Psoas muscle (tissue), 8 donors: ENCODE measurements around the gene TMEM108. TPM values are rescaled to one million over a fixed set of nuclear protein-coding genes. Genes with fewer than 3 reads are reported as not detected.
"Not testable (repeated sequence)": the region's sequence is repeated elsewhere in the genome, so short reads cannot be mapped to it uniquely, and the experiment has no call there.

Experiments used
- ATAC-seq, 4 donors: fragments of 200-7000 bp; cut with Tn5 transposase; one replicate each; pipeline ENCODE4 v1.9.1; 2020; ENCODE audit warnings: moderate library complexity in 3 of 4, mild to moderate bottlenecking in 2 of 4
- DNase-seq, 2 donors: peaks; one replicate each; pipeline ENCODE4 v3.0.0-alpha.2; 2020
- H3K27ac ChIP-seq: fragments of 200-600 bp; one replicate; pipeline ENCODE4 v1.8.0; 2022
- H3K27me3 ChIP-seq, 3 donors: fragments of 200-600 bp in 1 of 3; one replicate each; pipeline versions ENCODE4 v1.6.1 to v1.8.0; 2013 to 2022; ENCODE audit warnings: low read length in 2 of 3, mild to moderate bottlenecking in 2 of 3, moderate library complexity in 1 of 3; ENCODE audit not compliant: insufficient read depth in 3 of 3
- H3K36me3 ChIP-seq, 2 donors: fragments of 200-600 bp in 1 of 2; one replicate each; pipeline versions ENCODE4 v1.6.1 to v1.8.0; 2013 to 2022; ENCODE audit warnings: low read depth in 1 of 2, mild to moderate bottlenecking in 1 of 2, moderate library complexity in 1 of 2; ENCODE audit not compliant: insufficient read depth in 1 of 2
- H3K4me1 ChIP-seq: fragments of 200-600 bp; one replicate; pipeline ENCODE4 v1.8.0; 2022
- H3K4me3 ChIP-seq: fragments of 200-600 bp; one replicate; pipeline ENCODE4 v1.8.0; 2022; ENCODE audit warnings: mild to moderate bottlenecking
- H3K9me3 ChIP-seq: fragments of 200-600 bp; one replicate; pipeline ENCODE4 v1.8.0; 2022
- WGBS, 3 donors: extraction: QIAGEN DNeasy Blood & Tissue Kit; methylation state at CpG; one replicate each; pipeline versions ENCODE4 v1.1.6 to v1.1.7; 2013; 5-methylcytosine and 5-hydroxymethylcytosine counted together
- intact Hi-C, 2 donors: fragments of 100-400 bp; cut with DNase I; formaldehyde crosslinking; loops; one replicate each; pipeline versions ENCODE4 v1.11.0 to v1.14.2; 2022
- polyA plus RNA-seq, 3 donors: library from polyadenylated mRNA; stranded (reverse); fragments of 200-250 nt; gene quantifications; one replicate each; pipeline ENCODE4 v1.2.3, GENCODE V29; 2013
- total RNA-seq, 4 donors: library from RNA; stranded (reverse); fragmentation: NEBNext Ultra II Directional in 2 of 4; extraction: Animal tissue kit (Norgen Biotek cat#: 25700) in 2 of 4; gene quantifications; one replicate each; pipeline versions ENCODE4 v1.2.1 to v1.2.4, GENCODE V29; 2021 to 2023
- TF ChIP-seq, protein P1 (sequence below): fragments of 200-600 bp; IDR thresholded peaks from one replicate; pipeline ENCODE4 v1.8.0; 2022; ENCODE audit warnings: antibody characterized with exemption
- donor health status: healthy with polysubstance abuse.
- donor health status: DM: no; HTN: no; CAD: no; lungs with moderate emphysema.
- donor health status: Bipolar disorder and iron deficiency.
- donor health status: healthy.
- donor health status: DM: yes; HTN: yes; CAD: no.
- donor health status: DM: no; HTN: no; CAD: no.
- donor health status: DM: no; HTN: no; CAD: no.
- donor health status: DM: yes; HTN: yes; CAD: no.

TMEM108 gene
- total and polyA plus RNA-seq, 7 donors: 2.4 to 10.5 (median 6.5) TPM

DNA sequence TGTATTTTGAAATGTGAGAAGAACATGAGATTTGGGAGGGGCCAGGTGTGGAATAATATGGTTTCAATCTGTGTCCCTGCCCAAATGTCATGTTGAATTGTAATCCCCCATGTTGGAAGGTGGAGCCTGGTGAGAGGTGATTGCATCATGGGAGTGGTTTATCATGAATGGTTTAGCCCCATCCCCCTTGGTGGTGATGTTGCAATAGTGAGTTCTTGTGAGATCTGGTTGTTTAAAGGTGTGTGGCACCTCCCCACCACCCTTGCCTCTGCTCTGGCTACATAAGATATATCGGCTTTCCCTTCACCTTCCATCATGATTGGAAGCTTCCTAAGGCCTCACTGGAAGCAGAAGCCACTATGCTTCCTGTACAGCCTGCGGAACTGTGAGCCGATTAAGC lies 23.9 kb upstream of the TMEM108 start:
- DNase-seq: no peak
- Histone ChIP-seq H3K36me3 (no peaks in the 10 kb centered on the region), H3K4me3 (no peak overlapping the region), H3K27me3 (no peaks in the 10 kb centered on the region), H3K9me3 (no peaks in the 10 kb centered on the region), H3K27ac (no peak overlapping the region), H3K4me1 (no peaks in the 10 kb centered on the region)
- intact Hi-C loops: no loop called here
- ATAC-seq: no peak
- TF ChIP-seq, protein P1, sequence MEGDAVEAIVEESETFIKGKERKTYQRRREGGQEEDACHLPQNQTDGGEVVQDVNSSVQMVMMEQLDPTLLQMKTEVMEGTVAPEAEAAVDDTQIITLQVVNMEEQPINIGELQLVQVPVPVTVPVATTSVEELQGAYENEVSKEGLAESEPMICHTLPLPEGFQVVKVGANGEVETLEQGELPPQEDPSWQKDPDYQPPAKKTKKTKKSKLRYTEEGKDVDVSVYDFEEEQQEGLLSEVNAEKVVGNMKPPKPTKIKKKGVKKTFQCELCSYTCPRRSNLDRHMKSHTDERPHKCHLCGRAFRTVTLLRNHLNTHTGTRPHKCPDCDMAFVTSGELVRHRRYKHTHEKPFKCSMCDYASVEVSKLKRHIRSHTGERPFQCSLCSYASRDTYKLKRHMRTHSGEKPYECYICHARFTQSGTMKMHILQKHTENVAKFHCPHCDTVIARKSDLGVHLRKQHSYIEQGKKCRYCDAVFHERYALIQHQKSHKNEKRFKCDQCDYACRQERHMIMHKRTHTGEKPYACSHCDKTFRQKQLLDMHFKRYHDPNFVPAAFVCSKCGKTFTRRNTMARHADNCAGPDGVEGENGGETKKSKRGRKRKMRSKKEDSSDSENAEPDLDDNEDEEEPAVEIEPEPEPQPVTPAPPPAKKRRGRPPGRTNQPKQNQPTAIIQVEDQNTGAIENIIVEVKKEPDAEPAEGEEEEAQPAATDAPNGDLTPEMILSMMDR: no peak
- WGBS, 3 donors: 93 to 96% (median 95%) methylated on average over 3 of the region's 3 CpGs

DNA sequence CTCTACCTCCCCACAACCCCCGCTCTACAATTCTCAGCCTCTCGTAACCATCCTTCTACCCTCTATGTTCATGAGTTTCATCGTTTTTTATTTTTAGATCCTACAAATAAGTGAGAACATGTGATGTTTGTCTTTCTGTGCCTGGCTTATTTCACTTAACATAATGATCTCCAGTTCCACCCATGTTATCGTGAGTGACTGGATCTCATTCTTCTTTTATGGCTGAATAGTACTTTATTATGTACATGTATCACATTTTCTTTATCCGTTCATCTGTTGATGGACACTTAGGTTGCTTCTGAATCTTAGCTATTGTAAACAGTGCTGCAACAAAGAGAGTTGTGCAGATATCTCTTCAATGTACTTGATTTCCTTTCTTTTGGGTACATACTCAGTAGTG lies 22.6 kb upstream of the TMEM108 start:
- H3K4me3 ChIP-seq, intact Hi-C loops, H3K36me3 ChIP-seq, DNase-seq, ATAC-seq, H3K27me3 ChIP-seq, H3K4me1 ChIP-seq, H3K9me3 ChIP-seq, H3K27ac ChIP-seq: not testable (repeated sequence)
- 71 to 84% (median 76%) methylated on average over 5 of the region's 5 CpGs for WGBS, 3 donors

DNA sequence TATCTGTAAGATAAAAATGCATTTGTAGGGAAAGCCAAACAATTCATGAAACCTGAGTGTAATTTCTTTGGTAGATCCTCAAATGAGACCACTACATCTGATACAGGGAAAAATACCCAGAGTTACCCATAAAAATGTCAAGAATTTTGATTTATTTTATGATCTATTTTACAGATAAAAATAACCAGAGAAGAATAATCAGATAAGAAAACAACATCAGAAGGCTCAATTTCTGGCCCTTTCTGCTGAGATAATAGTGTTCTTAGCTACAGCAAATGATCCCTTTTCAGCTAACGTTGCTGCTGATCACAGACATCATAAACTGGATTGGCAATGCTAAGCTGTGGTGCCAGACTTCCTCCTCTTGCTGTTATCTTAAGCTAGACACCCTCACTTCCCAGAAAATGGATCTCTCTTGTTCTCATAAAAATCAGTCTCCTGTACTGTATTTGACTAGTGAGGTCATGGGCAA lies 21.3 kb upstream of the TMEM108 start:
- Histone ChIP-seq H3K4me1 (no peaks in the 10 kb centered on the region), H3K4me3 (no peak overlapping the region), H3K9me3 (no peaks in the 10 kb centered on the region), H3K36me3 (no peaks in the 10 kb centered on the region), H3K27ac (no peak overlapping the region), H3K27me3 (no peaks in the 10 kb centered on the region)
- 3 to 22% (median 10%) methylated on average over 1 of the region's 1 CpG for whole genome bisulfite sequencing, 3 donors
- ATAC-seq (no peak), DNase-seq (no peak)
- intact Hi-C loops: no loop called here
- TF ChIP-seq, protein P1: no peak

DNA sequence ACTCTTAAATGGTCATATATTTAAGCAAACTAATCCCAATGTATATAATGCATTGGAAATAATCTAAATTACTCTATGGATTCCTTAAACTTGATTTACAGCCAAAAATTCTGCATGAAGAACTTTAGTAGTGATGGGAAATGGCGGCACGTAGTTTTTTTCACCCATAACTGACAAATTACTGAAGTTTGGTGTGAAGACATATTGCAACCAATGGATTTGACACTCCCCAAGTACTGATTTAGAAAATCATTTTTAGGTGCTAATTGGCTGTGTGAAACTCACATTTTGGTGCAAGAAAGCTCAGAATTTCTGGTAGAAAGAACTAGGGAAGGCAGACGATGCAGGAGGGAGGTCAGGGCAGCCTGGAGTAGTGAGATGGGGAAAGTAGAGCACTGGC lies 19.3 kb upstream of the TMEM108 start:
- no peaks in the 10 kb centered on the region for H3K27me3 ChIP-seq
- no peaks in the 10 kb centered on the region for H3K9me3 ChIP-seq
- TF ChIP-seq, protein P1: no peak
- no peaks in the 10 kb centered on the region for H3K36me3 ChIP-seq
- ATAC-seq (no peak), DNase-seq (no peak)
- H3K4me1 ChIP-seq: no peaks in the 10 kb centered on the region
- intact Hi-C loops: no loop called here
- no peak overlapping the region for H3K27ac ChIP-seq
- 79 to 86% (median 84%) methylated on average over 3 of the region's 3 CpGs for WGBS, 3 donors
- H3K4me3 ChIP-seq: no peak overlapping the region

DNA sequence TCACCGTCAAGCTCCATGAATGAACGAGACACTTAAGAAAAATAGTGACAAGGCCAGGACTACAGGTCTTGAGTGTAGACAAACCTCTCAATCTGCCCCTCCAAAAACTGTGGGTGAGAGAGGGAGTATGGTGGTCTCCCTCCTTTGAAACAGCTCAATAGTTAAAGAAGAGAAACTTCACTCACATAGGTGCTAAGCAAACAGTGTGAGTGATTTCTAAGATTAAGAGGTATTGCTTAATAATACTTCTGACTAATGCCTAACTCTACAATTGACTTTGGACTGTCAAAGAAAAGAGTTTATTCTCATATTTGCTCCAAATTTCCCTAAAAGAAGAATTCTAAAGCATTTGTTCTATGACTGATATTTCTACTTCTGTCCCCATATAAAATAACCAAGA lies 17.0 kb upstream of the TMEM108 start:
- ATAC-seq: no peak
- H3K27me3 ChIP-seq: no peaks in the 10 kb centered on the region
- TF ChIP-seq, protein P1: no peak
- no peak overlapping the region for H3K27ac ChIP-seq
- no peak for DNase-seq
- no peaks in the 10 kb centered on the region for H3K36me3 ChIP-seq
- intact Hi-C loops: no loop called here
- H3K9me3 ChIP-seq: no peaks in the 10 kb centered on the region
- no peak overlapping the region for H3K4me3 ChIP-seq
- H3K4me1 ChIP-seq: no peaks in the 10 kb centered on the region
- WGBS, 3 donors: 95 to 97% (median 97%) methylated on average over 2 of the region's 2 CpGs
